Measurements from ENCODE around the gene SLC24A3. TPM values are rescaled to one million over a fixed set of nuclear protein-coding genes. Genes with fewer than 3 reads are reported as not detected.

Gene SLC24A3
- total and polyA plus RNA-seq, 9 donors = 4.8 to 40.5 (median 18.6) TPM

DNA sequence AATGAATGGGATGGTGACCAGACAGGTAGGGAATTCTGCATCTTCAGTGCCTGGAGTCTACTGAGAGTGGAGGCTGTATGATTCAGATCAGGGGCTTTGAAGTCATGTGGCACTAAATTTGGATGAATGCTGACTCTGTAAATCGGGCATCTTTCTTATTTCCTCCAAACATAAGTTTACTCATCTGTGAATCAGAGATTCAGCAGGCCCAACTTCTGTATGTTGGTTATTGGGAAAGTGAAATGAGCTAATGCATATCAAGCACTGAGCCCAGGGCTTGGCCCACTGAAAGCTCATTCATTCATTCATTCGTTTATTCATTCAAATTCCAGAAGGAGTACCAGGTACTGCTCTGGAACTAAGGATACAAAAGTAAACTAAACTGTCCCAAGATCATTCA lies 353.3 kb downstream of the SLC24A3 start:
- Histone ChIP-seq H3K4me3 (no peak overlapping the region), H3K4me1 (ENCODE audit: insufficient read depth) (no peaks in the 10 kb centered on the region), H3K36me3 (no peaks in the 10 kb centered on the region), H3K27ac (no peak overlapping the region), H3K9me3 (no peaks in the 10 kb centered on the region), H3K27me3 (no peaks in the 10 kb centered on the region)
- TF ChIP-seq POLR2A (IDR thresholded peaks at IDR 0.05) (no peak), EP300 (IDR thresholded peaks at IDR 0.05) (no peak)
- TF ChIP-seq, protein P1, sequence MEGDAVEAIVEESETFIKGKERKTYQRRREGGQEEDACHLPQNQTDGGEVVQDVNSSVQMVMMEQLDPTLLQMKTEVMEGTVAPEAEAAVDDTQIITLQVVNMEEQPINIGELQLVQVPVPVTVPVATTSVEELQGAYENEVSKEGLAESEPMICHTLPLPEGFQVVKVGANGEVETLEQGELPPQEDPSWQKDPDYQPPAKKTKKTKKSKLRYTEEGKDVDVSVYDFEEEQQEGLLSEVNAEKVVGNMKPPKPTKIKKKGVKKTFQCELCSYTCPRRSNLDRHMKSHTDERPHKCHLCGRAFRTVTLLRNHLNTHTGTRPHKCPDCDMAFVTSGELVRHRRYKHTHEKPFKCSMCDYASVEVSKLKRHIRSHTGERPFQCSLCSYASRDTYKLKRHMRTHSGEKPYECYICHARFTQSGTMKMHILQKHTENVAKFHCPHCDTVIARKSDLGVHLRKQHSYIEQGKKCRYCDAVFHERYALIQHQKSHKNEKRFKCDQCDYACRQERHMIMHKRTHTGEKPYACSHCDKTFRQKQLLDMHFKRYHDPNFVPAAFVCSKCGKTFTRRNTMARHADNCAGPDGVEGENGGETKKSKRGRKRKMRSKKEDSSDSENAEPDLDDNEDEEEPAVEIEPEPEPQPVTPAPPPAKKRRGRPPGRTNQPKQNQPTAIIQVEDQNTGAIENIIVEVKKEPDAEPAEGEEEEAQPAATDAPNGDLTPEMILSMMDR (IDR thresholded peaks at IDR 0.05) = no peak
- no peak for DNase-seq
- 74 to 90% (median 82%) methylated on average over 2 of the region's 2 CpGs for WGBS, 3 donors
- intact Hi-C loops (cut with DNase I) = no loop called here

DNA sequence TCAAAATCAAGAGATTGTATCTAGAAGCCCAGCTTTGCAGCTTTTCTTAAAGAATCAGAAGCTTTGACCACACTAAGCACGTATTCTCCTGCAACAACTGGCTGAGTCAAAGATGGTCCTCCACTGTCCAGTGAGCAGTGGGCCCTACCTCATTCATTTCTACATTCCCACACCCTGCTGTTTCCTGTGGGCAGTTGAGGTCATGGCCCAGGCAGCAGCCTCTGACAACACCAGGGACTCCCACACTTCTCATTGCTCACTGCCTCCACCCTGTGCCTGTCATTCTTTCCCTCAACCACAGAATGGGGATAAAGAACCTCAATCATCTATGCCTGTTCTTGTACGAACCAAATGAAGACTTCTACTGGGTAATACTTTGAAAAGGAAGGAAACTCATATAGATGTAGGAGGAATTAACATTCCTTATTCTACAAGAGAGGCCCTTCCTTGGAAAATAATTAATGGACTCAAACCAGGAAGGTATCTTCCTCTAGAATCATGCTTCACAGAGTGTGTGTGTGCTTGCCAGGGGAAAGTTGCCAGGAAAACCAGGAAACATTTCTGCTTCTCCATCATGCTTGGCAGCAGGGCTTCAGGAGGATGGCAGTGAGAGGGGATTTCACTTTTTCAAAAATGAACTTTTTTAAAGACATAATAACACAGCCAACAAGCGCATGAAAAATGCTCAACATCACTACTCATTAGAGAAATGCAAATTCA lies 353.9 kb downstream of the SLC24A3 start:
- whole genome bisulfite sequencing, 3 donors = 55 to 76% (median 58%) methylated on average over 3 of the region's 3 CpGs

DNA sequence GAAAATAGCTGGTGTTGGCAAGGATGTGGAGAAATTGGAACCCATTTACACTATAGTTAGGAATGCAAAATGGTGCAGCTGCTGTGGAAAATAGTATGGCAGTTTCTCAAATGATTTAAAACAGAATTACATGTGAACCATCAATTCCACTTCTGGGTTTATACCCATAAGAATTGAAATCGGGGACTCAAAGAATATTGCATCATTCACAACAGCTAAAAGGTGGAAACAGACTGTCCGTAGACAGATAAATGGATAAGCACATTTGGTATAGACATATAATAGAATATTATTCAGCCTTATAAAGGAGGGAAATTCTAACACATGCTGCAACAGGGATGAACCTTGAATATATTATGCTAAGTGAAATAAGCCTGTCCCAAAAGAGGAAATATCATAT lies 355.7 kb downstream of the SLC24A3 start:
- H3K27me3 ChIP-seq = no peaks in the 10 kb centered on the region
- H3K36me3 ChIP-seq = no peaks in the 10 kb centered on the region
- H3K9me3 ChIP-seq = no peaks in the 10 kb centered on the region
- 91 to 97% (median 95%) methylated on average over 2 of the region's 2 CpGs for WGBS, 3 donors
- no peaks in the 10 kb centered on the region for H3K4me1 ChIP-seq (ENCODE audit: insufficient read depth)
- H3K27ac ChIP-seq = no peak overlapping the region
- no peak overlapping the region for H3K4me3 ChIP-seq
- intact Hi-C loops (cut with DNase I) = no loop called here
- TF ChIP-seq, protein P1 (IDR thresholded peaks at IDR 0.05) = no peak
- no peak for TF ChIP-seq POLR2A (IDR thresholded peaks at IDR 0.05)
- TF ChIP-seq EP300 (IDR thresholded peaks at IDR 0.05) = no peak
- DNase-seq = no peak

More for the DNA sequence above, 353.9 kb downstream of the SLC24A3 start:
- no peaks in the 10 kb centered on the region for H3K4me1 ChIP-seq (ENCODE audit: insufficient read depth)
- no peaks in the 10 kb centered on the region for H3K36me3 ChIP-seq
- TF ChIP-seq POLR2A (IDR thresholded peaks at IDR 0.05) (no peak), EP300 (IDR thresholded peaks at IDR 0.05) (no peak)
- TF ChIP-seq, protein P1 (IDR thresholded peaks at IDR 0.05) = no peak
- H3K27me3 ChIP-seq = no peaks in the 10 kb centered on the region
- H3K27ac ChIP-seq = no peak overlapping the region
- no peak for DNase-seq
- H3K4me3 ChIP-seq = no peak overlapping the region
- no peaks in the 10 kb centered on the region for H3K9me3 ChIP-seq
- intact Hi-C loops (cut with DNase I) = no loop called here

DNA sequence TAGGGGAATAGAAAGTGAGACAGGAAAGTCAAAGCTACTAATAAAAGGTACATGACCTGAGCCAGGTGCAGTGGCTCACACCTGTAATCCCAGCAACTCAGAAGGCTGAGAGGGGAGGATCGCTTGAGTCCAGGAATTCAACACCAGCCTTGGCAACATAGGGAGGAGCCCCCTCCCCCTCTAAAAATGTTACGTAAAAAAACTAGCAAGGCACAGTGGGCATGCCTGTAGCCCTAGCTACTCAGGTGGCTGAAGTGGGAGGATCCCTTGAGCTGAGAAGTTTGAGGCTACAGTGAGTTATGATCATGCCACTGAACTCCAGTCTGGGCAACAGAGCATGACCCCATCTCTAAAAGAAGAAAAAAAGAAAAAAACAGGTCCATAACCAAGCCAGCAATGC lies 359.6 kb downstream of the SLC24A3 start:
- Histone ChIP-seq H3K4me1 (ENCODE audit: insufficient read depth) (no peaks in the 10 kb centered on the region), H3K9me3 (no peaks in the 10 kb centered on the region), H3K27ac (no peak overlapping the region), H3K27me3 (no peaks in the 10 kb centered on the region), H3K36me3 (no peaks in the 10 kb centered on the region), H3K4me3 (no peak overlapping the region)
- intact Hi-C loops (cut with DNase I) = loop anchor here in 1 of 4 donors (10.0 kb wide), 1 partner anchor 207 kb away; no protein-coding TSS in a partner anchor
- TF ChIP-seq POLR2A (IDR thresholded peaks at IDR 0.05) = no peak
- TF ChIP-seq EP300 (IDR thresholded peaks at IDR 0.05) = no peak
- TF ChIP-seq, protein P1 (IDR thresholded peaks at IDR 0.05) = no peak
- 80 to 93% (median 88%) methylated on average over 2 of the region's 2 CpGs for WGBS, 3 donors
- no peak for DNase-seq
